Body of pancreas (tissue), 4 donors: ENCODE measurements around the gene TFDP1.

Experiments
- CTCF ChIP-seq, 7 experiments: fragments of 450-650 bp in 4 of 7; fragments of 200-600 bp in 3 of 7; sonication (generic) in 3 of 7; IDR thresholded peaks; one replicate each; pipeline ENCODE4 v1.5.1; 2016 to 2019; ENCODE audit warnings: antibody characterized with exemption in 7 of 7
- POLR2A ChIP-seq, 3 donors: fragments of 450-650 bp; IDR thresholded peaks; one replicate each; pipeline ENCODE4 v1.6.1; 2016; ENCODE audit warnings: antibody characterized with exemption in 3 of 3, mild to moderate bottlenecking in 2 of 3

- TF ChIP-seq CTCF (IDR thresholded peaks at IDR 0.05) (no peak), POLR2A (IDR thresholded peaks at IDR 0.05) (no peak)
Measured at GRCh38 chr13:113582841-113583631, 1.5 kb upstream of the TFDP1 start.
